GM21526 (cell line): ENCODE measurements around the gene MAFB.

Experiments used
- ATAC-seq: cut with Tn5 transposase; IDR thresholded peaks from one replicate; pipeline ENCODE4 v1.9.1; 2021; ENCODE audit warnings: moderate library complexity; ENCODE audit not compliant: unreplicated experiment, low FRiP score

Gene MAFB

GRCh38 chr20:40663991-40664880 lies 24.8 kb downstream of the MAFB start:
- ATAC-seq, result no peak

- no peak for ATAC-seq
Measured at GRCh38 chr20:40663304-40663790, 25.7 kb downstream of the MAFB start.

GRCh38 chr20:40659567-40659966 lies 29.5 kb downstream of the MAFB start:
- ATAC-seq, result no peak

- no peak for ATAC-seq
Measured at GRCh38 chr20:40658509-40658908, 30.5 kb downstream of the MAFB start.

- ATAC-seq, result no peak
Measured at GRCh38 chr20:40657526-40657925, 31.5 kb downstream of the MAFB start.

GRCh38 chr20:40655451-40655850 lies 33.6 kb downstream of the MAFB start:
- ATAC-seq, result no peak

- no peak for ATAC-seq
Measured at GRCh38 chr20:40654876-40655275, 34.2 kb downstream of the MAFB start.

GRCh38 chr20:40652441-40652987 lies 36.5 kb downstream of the MAFB start:
- no peak for ATAC-seq

- no peak for ATAC-seq
Measured at GRCh38 chr20:40651151-40651550, 37.9 kb downstream of the MAFB start.

GRCh38 chr20:40650707-40651106 lies 38.3 kb downstream of the MAFB start:
- no peak for ATAC-seq

- ATAC-seq, result no peak
Measured at GRCh38 chr20:40648210-40649072, 40.6 kb downstream of the MAFB start.

GRCh38 chr20:40646813-40647212 lies 42.2 kb downstream of the MAFB start:
- no peak for ATAC-seq

GRCh38 chr20:40646361-40646760 lies 42.7 kb downstream of the MAFB start:
- ATAC-seq, result no peak

- no peak for ATAC-seq
Measured at GRCh38 chr20:40644863-40645262, 44.2 kb downstream of the MAFB start.

- no peak for ATAC-seq
Measured at GRCh38 chr20:40643891-40644290, 45.1 kb downstream of the MAFB start.

GRCh38 chr20:40641809-40642208 lies 47.2 kb downstream of the MAFB start:
- ATAC-seq, result no peak

GRCh38 chr20:40641202-40641601 lies 47.8 kb downstream of the MAFB start:
- ATAC-seq, result no peak

GRCh38 chr20:40640667-40641066 lies 48.4 kb downstream of the MAFB start:
- ATAC-seq, result no peak

GRCh38 chr20:40639676-40640355 lies 49.2 kb downstream of the MAFB start:
- ATAC-seq, result no peak

- no peak for ATAC-seq
Measured at GRCh38 chr20:40639132-40639531, 49.9 kb downstream of the MAFB start.
